GM18858 (cell line): ENCODE results near the gene CHMP1A.

ENCODE experiments used
- ATAC-seq: cut with Tn5 transposase; IDR thresholded peaks from one replicate; pipeline ENCODE4 v1.9.1; 2021; ENCODE audit not compliant: unreplicated experiment

CHMP1A gene

GRCh38 chr16:89607937-89608740 is 49.4 kb downstream of the CHMP1A start:
- ATAC-seq, result no peak

GRCh38 chr16:89607453-89607852 is 50.1 kb downstream of the CHMP1A start:
- no peak for ATAC-seq

GRCh38 chr16:89606006-89606405 is 51.5 kb downstream of the CHMP1A start:
- ATAC-seq, result no peak

- no peak for ATAC-seq
Measured at GRCh38 chr16:89605186-89605970, 52.1 kb downstream of the CHMP1A start.

- no peak for ATAC-seq
Measured at GRCh38 chr16:89604764-89605163, 52.7 kb downstream of the CHMP1A start.

- ATAC-seq, result no peak
Measured at GRCh38 chr16:89602952-89603590, 54.4 kb downstream of the CHMP1A start.

- no peak for ATAC-seq
Measured at GRCh38 chr16:89602273-89602951, 55.1 kb downstream of the CHMP1A start.

DNA sequence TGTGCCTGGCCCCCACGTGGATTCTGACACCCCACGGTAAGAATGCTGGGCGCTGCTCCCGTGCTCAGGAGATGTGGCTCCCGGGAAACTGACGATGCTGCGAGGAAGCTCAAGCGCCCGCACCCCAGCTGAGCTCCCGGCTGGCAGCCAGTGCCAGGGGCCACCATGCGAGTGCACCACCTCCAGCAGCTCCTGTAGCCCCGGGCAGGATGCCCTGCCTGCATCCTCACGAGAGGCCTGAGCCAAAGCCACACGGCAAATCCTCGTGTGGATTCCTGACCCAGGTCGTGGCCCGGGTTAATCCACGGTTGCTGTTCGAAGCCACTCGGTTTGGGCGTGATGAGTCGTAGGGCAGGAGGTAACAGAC is 55.6 kb downstream of the CHMP1A start:
- no peak for ATAC-seq

DNA sequence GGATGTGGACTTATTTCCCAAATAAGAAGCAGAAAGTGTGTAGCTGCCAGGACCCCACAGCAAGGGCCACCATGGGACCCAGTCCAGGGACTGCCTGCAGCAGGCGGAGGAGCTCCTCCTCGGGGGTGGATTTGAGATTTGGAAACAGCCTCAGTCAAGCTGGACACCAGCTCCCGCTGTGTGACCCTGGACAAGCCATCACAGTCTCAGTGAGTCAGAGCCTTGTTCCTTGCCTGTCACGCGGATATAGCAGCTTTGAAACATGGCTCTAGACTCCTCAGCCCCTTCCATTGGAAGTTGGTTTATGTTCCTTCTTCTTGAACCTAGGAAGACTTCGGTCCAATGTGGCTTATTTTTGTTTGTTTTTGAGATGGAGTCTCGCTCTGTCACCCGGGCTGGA is 56.6 kb downstream of the CHMP1A start:
- ATAC-seq, result no peak

- no peak for ATAC-seq
Measured at GRCh38 chr16:89600427-89600826, 57.1 kb downstream of the CHMP1A start.

DNA sequence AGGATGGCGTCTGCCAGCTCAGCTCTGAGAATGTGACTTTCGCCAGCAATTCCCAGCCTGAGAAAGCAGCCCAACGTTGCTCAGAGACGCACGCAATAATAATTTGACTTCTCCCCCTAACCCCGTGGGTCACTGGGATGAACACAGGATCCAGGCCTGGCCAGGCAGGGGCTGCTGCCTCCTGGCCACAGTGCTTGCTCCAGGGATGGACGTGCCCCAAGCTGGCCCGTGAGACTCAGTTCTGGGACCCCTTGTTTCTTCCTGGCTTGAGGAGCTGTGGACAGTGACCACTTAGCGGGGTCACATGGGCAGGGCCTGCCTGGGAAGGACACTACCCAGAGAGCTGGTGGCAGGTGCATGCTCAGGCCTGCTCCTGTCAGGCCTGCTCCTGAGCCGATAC is 57.6 kb downstream of the CHMP1A start:
- no peak for ATAC-seq

- no peak for ATAC-seq
Measured at GRCh38 chr16:89599451-89599858, 58.1 kb downstream of the CHMP1A start.

DNA sequence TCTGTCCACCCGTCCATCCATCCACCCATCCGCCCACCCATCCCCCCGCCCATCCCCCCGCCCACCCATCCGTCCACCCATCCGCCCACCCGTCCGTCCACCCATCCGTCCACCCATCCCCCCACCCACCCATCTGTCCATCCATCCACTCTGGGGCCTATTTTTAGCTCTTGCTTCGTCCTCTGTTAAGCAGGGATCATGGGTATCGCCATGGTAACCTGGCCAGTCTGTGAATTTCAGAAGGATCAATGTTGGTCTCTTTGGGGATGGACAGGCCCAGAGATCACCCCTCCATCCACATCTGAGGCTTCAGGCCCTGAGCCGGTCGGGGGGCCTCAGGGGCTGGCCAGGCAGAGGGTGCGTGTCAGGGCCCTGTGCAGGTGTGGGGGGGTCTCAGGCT is 59.3 kb downstream of the CHMP1A start:
- ATAC-seq, result no peak

DNA sequence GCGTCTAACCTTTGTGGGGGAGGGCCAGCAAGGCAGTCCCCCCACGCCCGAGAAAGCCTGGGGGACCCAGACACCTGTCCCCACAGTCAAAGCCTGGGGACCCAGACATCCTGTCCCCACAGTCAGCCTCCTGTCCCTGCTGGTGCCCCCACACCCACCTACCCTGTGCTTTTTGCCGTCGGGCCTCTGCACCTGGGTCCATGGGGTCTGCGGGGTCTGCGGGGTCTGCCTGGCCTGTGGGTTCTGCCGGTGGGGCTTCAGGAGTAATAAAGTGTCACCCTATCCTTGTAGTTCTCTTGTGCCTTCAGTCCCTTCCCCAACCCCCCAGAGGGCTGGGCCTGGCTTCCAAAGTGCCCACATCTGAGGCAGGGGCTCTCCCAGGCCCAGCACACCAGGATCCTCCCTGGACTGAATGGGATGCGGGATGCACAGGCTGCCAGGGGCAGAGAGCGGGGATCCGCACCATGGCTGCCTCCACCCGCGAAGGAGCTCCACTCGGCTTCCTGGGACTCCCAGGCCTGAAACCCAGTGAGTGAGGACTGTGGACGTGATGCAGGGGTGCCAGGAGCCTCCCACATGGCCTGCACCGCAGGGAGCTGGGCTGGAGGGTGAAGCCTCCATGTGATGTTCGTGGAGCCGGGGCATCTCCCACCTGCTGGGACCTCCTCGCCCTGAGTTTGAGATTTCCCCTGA is 60.4 kb downstream of the CHMP1A start:
- no peak for ATAC-seq

DNA sequence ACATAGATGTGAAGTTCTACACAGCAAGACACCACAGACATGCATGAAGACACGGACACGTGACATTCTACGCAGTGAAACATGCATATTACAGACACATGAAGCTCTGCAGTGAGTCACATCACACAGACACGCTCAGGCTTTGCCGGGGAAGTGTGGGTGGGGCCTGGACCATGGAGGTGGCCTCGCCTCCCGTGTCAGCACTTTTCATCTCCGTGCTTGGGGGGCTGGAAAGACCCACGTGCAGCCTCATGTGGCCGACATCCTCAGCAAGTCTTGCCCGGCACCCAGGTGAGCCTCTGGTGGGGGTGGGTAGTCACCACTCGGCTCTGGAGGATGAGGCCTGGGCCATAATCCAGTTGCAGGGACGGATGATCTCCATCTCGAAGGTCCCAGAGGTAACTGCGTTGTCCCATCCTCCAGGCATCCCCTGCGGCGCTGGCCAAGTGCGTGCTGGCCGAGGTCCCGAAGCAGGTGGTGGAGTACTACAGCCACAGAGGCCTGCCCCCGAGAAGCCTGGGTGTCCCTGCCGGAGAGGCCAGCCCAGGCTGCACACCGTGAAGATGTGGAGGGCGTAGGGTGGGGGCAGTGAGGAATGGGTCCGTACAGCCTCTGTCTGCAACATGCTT is 61.3 kb downstream of the CHMP1A start:
- ATAC-seq, result no peak

DNA sequence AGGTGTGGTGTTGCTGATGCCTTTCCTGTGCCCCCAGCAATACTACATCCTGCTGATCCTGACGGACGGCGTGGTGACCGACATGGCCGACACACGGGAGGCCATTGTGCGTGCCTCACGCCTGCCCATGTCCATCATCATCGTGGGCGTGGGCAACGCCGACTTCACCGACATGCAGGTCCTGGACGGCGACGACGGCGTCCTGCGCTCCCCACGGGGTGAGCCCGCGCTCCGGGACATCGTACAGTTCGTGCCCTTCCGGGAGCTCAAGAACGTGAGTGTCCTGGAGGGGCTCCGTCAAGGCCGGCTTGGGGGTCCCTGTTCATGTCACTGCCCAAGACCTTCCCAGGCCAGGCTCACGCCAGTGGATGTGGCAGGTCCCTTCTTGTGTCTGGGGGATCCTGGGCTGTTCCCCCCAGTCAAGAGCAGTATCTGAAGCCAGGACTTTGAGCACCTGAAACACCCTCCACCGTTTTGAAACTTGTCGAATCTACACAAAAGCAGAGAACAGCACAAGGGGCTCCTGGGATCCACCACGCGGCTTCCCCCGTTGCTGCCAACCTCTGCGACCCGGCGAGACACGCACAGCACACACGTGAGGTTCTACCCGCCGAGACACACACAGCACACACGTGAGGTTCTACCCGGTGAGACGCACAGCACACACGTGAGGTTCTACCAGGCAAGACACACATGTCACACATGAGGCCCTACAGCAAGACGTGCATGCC is 62.0 kb downstream of the CHMP1A start:
- no peak for ATAC-seq
